ENCODE measurements around the gene XYLT2. TPM values are rescaled to one million over a fixed set of nuclear protein-coding genes. Genes with fewer than 3 reads are reported as not detected.

XYLT2 gene
- total and polyA plus RNA-seq, 10 of the 15 experiments (the other 5 are each of a cell fraction or from before 2014, with no cell fraction given): 0.82 to 20.6 (median 13.0) TPM

DNA sequence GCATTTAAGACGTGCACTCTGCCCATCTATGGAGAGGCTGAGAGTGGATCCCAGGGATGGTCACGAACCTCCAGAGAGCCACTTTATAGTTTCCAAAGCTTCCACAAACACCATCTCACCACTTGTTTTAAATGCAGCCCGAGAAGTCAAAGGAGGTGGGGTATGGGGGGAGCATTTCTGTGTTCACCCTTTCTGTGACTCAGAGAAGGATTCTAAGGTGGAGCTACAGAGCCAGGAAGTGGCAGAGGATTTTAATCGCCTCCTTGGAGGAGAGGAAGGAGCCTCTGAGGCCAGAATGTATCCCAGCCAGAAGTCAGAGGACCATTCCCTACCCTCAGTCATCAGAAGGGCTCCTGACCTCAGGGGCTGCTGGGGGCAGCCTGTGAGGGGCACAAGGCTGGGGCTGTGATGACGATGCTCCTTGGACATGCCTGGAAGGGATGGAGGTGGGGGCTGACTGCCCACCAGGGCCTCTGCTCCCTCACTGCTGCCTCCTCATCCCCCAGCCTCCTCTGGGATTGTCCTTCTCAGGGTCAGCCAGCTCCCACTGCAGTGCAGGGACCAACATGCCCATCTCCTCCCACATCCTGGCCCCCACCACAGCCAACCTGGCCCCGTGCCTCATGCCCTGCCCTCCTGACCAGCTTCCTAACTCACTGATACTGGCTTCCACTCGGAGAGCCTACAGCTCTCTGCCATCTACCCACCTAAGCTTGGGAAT is 2.8 kb downstream of the XYLT2 start:
- Histone ChIP-seq H3K4me3 (no peak overlapping the region), H3K27me3 (replicated peaks in 1 of 2; ENCODE audit: control insufficient read depth in 2 of 2, insufficient read depth in 2 of 2, low read length in 1 of 2) (no peaks in the 10 kb centered on the region), H4K20me1 (ENCODE audit: control insufficient read depth, insufficient read depth) (no peaks in the 10 kb centered on the region), H3K79me2 (ENCODE audit: control insufficient read depth, insufficient read depth, low read length) (peaks cover 5% of the 10 kb centered on the region), H2AFZ (ENCODE audit: control insufficient read depth, low read depth, low read length) (no peak overlapping the region), H3K27ac (ENCODE audit: control insufficient read depth, insufficient read depth) (no peak overlapping the region), H3K4me2 (ENCODE audit: control insufficient read depth, insufficient read depth) (no peak overlapping the region), H3K9me3 (replicated peaks; ENCODE audit: control insufficient read depth, insufficient read depth, low read length) (no peaks in the 10 kb centered on the region), H3K36me3 (ENCODE audit: control insufficient read depth in 2 of 2, insufficient read depth in 2 of 2, low read length in 1 of 2) (no peaks in the 10 kb centered on the region; a peak in 2 of 4 replicates), H3K9ac (ENCODE audit: control insufficient read depth, insufficient read depth, low read length) (no peak overlapping the region), H3K4me1 (ENCODE audit: control insufficient read depth, insufficient read depth, low read length) (peaks cover 3% of the 10 kb centered on the region)
- FAIRE-seq (no peak), DNase-seq (ENCODE audit: low read depth, low spot score) (no peak), ATAC-seq (no peak)
- ChIA-PET SMC1A (ENCODE audit: uncharacterized antibody, unreplicated experiment) (interaction anchor here (1.6 to 3.3 kb wide), 2 partner anchors 13 to 20 kb away, joined by 3 to 17 read pairs; no protein-coding TSS in a partner anchor), RAD21 (ENCODE audit: unreplicated experiment) (interaction anchor here (0.8 kb wide), 1 partner anchor 13 kb away, joined by 4 read pairs; no protein-coding TSS in a partner anchor), CTCF (interaction anchor here (1.2 to 8.0 kb wide), 3 partner anchors 13 to 49 kb away, joined by 3 to 68 read pairs (median 6); partner anchors contain the start of gene LRRC59), POLR2A (interaction anchor here (0.7 to 1.5 kb wide), 2 partner anchors 13 to 32 kb away, joined by 3 to 4 read pairs; no protein-coding TSS in a partner anchor)
- in situ Hi-C loops (cut with MboI): no loop called here
- whole genome bisulfite sequencing (ENCODE audit: insufficient coverage, insufficient replicate concordance, low lambda C conversion rate, missing lambda C conversion rate): 60% methylated on average over 7 of the region's 7 CpGs
- TSS peak; percentile 44 for BruUV-seq (replicated peaks)
- peak; percentile 4; the same call in 1 of the 2 replicates for TF ChIP-seq POLR2AphosphoS5 (IDR thresholded peaks at IDR 0.05; ENCODE audit: low read length)
- TF ChIP-seq POLR2A (IDR thresholded peaks at IDR 0.05; ENCODE audit: low read depth, low read length): peak; percentile 43
- no peak for TF ChIP-seq NFYB (IDR thresholded peaks at IDR 0.05; ENCODE audit: insufficient read depth, low read depth, low read length)
- intact Hi-C loops (cut with micrococcal nuclease; ENCODE audit: unreplicated experiment): loop anchor here (5.0 kb wide), 2 partner anchors 41 to 129 kb away; partner anchors contain the start of gene RSAD1

DNA sequence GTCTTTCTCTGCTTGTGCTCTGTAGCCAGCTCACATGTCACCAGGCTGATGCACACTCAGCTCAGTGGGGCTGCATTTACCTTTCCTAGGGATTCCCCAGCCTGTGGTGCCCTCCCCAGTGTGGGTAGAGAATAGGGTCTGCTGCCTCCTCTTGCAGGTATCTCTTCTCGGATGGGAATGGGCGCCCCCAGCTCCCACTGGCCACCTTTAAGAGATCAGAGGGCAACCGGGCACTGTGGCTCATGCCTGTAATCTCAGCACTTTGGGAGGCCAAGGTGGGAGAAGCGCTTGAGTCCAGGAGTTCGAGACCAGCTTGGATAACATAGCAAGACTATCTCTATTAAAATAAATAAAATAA is 3.3 kb downstream of the XYLT2 start:
- FAIRE-seq (no peak), DNase-seq (ENCODE audit: low read depth, low spot score) (no peak), ATAC-seq (no peak)
- 99% methylated on average over 5 of the region's 5 CpGs for WGBS (ENCODE audit: insufficient coverage, insufficient replicate concordance, low lambda C conversion rate, missing lambda C conversion rate)
- H3K27me3 ChIP-seq (replicated peaks in 1 of 2; ENCODE audit: control insufficient read depth in 2 of 2, insufficient read depth in 2 of 2, low read length in 1 of 2): no peaks in the 10 kb centered on the region
- in situ Hi-C loops (cut with MboI): no loop called here
- H3K4me2 ChIP-seq (ENCODE audit: control insufficient read depth, insufficient read depth): no peak overlapping the region
- BruUV-seq (replicated peaks): no TSS peak
- no peak for TF ChIP-seq JUNB (IDR thresholded peaks at IDR 0.05)
- peak; percentile 7 for TF ChIP-seq POLR2A (IDR thresholded peaks at IDR 0.05; ENCODE audit: low read depth, low read length)
- no peak overlapping the region for H3K9ac ChIP-seq (ENCODE audit: control insufficient read depth, insufficient read depth, low read length)
- no peaks in the 10 kb centered on the region for H3K9me3 ChIP-seq (replicated peaks; ENCODE audit: control insufficient read depth, insufficient read depth, low read length)
- peaks cover 0 to 5% of the 10 kb centered on the region in 2 experiments; a peak in 3 of 4 replicates for H3K36me3 ChIP-seq (ENCODE audit: control insufficient read depth in 2 of 2, insufficient read depth in 2 of 2, low read length in 1 of 2)
- ChIA-PET RAD21 (ENCODE audit: unreplicated experiment) (interaction anchor here (0.8 kb wide), 1 partner anchor 13 kb away, joined by 4 read pairs; no protein-coding TSS in a partner anchor), CTCF (interaction anchor here (1.6 to 8.0 kb wide), 2 partner anchors 12 to 48 kb away, joined by 6 to 68 read pairs; partner anchors contain the start of gene LRRC59), POLR2A (interaction anchor here (0.7 to 1.5 kb wide), 2 partner anchors 13 to 33 kb away, joined by 3 to 4 read pairs; no protein-coding TSS in a partner anchor), SMC1A (ENCODE audit: uncharacterized antibody, unreplicated experiment) (no interaction called here)
- H3K79me2 ChIP-seq (ENCODE audit: control insufficient read depth, insufficient read depth, low read length): peaks cover 5% of the 10 kb centered on the region
- no peak overlapping the region for H2AFZ ChIP-seq (ENCODE audit: control insufficient read depth, low read depth, low read length)
- intact Hi-C loops (cut with micrococcal nuclease; ENCODE audit: unreplicated experiment): loop anchor here (5.0 kb wide), 2 partner anchors 42 to 128 kb away; partner anchors contain the start of gene RSAD1
- no peaks in the 10 kb centered on the region for H4K20me1 ChIP-seq (ENCODE audit: control insufficient read depth, insufficient read depth)
- no peak overlapping the region for H3K27ac ChIP-seq (ENCODE audit: control insufficient read depth, insufficient read depth)
- peaks cover 3% of the 10 kb centered on the region for H3K4me1 ChIP-seq (ENCODE audit: control insufficient read depth, insufficient read depth, low read length)
- H3K4me3 ChIP-seq: no peak overlapping the region

All from GM12878 (cell line).